22Rv1 (cell line): Measurements from ENCODE around the gene QSOX2.

Source experiments
- H3K27ac ChIP-seq: fragments of 450-650 bp; 2 replicates; pipeline ENCODE4 v1.5.1; 2017
- ZFX ChIP-seq: fragments of 450-650 bp; IDR thresholded peaks from 2 replicates; pipeline ENCODE4 v1.6.1; 2017; ENCODE audit warnings: antibody characterized with exemption, borderline replicate concordance
- TF ChIP-seq, protein P1 (sequence below): fragments of 450-650 bp; IDR thresholded peaks from 2 replicates; pipeline ENCODE4 v1.5.1; 2017; ENCODE audit warnings: mild to moderate bottlenecking

QSOX2 gene

DNA sequence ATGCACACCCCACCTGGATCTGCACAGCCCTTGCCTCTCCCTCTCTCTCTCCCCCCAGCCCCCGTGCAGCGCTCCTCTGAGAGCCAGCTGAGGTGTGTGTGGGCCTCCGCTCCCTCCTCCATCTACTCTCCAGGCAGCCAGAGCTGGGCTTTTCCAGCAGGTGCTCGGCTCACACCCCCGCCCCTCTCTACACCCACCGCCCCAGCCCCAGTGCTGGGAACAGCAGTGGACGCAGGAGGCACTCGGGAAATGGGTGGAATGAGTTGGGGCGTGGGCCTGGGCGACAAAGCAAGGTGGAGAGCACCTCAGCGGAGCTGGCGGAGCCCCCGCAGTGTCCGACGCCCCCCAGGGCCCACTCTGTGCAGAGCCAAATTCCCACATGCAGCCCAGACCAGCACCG, 27.3 kb downstream of the QSOX2 start:
- TF ChIP-seq ZFX: no peak
- TF ChIP-seq, protein P1, sequence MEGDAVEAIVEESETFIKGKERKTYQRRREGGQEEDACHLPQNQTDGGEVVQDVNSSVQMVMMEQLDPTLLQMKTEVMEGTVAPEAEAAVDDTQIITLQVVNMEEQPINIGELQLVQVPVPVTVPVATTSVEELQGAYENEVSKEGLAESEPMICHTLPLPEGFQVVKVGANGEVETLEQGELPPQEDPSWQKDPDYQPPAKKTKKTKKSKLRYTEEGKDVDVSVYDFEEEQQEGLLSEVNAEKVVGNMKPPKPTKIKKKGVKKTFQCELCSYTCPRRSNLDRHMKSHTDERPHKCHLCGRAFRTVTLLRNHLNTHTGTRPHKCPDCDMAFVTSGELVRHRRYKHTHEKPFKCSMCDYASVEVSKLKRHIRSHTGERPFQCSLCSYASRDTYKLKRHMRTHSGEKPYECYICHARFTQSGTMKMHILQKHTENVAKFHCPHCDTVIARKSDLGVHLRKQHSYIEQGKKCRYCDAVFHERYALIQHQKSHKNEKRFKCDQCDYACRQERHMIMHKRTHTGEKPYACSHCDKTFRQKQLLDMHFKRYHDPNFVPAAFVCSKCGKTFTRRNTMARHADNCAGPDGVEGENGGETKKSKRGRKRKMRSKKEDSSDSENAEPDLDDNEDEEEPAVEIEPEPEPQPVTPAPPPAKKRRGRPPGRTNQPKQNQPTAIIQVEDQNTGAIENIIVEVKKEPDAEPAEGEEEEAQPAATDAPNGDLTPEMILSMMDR: no peak
- no peak overlapping the region for H3K27ac ChIP-seq

DNA sequence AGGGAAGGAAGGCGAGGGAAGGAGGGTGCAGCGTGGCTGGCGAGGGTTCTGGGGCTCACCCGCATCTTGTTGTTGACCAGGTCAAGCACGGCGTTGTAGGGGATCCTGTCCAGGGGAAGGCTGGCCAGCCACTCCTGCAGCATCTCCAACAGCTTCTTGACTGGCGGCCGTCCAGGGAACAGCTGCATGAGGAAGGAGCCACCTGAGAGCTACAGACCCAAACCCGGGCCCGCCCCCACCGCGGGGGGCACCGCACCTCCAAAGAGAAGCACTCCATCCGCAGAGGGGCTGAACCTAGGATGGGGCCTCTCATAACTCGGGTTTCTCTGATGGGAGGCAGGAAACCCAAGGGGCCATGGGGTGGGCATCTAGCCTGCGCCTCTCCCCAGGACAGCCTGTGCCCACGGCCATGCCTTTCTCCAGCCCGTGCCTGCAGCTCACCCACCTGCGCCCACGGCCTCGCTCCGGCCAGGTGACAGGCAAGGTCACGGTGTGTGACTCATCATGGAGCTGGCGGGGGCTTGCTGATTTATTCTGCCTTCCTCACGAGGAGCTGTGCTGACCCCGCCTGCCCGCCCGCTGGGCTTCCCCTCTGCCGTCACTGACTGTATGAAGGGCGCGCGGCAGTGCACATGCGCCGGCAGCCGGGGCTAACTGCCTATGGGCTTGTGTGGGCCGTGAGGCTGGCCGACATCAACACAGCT, 28.9 kb downstream of the QSOX2 start:
- H3K27ac ChIP-seq: no peak overlapping the region
- TF ChIP-seq, protein P1: no peak
- no peak for TF ChIP-seq ZFX

DNA sequence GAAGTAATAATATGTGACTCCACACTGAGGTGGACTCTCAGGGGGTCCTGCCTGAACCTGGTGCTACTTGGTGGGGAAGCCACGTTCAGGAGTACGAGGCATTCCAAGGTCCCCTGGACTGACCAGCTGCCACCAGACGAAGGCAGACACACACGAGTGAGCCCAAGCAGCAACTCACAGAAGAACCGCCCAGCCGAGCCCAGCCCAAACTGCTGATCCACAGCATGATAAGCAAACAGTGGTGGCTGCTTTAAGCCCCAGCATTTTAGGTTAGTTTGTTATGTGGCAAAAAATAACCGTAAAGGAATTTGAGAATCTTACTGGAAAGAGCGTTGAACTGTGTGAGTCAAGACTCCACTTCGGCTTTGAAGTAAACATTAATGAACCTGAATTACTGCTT, 31.9 kb downstream of the QSOX2 start:
- no peak for TF ChIP-seq ZFX
- TF ChIP-seq, protein P1: no peak
- H3K27ac ChIP-seq: no peak overlapping the region

DNA sequence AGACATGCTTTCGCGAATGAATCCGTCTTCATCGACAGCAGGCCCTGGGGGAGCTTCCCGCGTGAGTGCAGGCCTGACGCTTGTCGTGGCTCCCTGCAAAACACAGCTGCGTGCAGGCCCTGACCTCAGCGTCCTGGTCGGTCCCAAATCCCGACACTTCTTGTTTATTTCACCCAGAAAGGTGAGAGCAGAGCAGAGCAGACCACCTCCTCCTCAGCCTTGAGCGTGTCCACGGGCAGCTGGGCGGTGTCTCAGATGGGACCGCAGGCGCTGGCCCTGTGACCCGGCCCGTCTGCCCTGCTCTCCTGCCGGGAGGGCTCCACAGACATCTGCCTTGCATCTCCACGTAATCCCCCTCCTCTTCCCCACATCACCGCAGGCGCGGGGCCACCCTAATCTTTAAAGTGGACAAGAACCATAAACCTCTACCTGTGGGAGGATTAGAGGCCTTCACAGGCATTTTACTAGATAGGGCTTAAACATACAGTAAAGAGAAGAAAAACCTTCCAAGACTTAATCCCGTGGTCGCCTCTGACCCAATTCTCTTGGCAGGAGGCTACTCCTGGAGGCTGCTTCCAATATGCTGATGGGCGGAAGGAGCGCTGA, 33.2 kb downstream of the QSOX2 start:
- TF ChIP-seq, protein P1: no peak
- TF ChIP-seq ZFX: no peak
- no peak overlapping the region for H3K27ac ChIP-seq

DNA sequence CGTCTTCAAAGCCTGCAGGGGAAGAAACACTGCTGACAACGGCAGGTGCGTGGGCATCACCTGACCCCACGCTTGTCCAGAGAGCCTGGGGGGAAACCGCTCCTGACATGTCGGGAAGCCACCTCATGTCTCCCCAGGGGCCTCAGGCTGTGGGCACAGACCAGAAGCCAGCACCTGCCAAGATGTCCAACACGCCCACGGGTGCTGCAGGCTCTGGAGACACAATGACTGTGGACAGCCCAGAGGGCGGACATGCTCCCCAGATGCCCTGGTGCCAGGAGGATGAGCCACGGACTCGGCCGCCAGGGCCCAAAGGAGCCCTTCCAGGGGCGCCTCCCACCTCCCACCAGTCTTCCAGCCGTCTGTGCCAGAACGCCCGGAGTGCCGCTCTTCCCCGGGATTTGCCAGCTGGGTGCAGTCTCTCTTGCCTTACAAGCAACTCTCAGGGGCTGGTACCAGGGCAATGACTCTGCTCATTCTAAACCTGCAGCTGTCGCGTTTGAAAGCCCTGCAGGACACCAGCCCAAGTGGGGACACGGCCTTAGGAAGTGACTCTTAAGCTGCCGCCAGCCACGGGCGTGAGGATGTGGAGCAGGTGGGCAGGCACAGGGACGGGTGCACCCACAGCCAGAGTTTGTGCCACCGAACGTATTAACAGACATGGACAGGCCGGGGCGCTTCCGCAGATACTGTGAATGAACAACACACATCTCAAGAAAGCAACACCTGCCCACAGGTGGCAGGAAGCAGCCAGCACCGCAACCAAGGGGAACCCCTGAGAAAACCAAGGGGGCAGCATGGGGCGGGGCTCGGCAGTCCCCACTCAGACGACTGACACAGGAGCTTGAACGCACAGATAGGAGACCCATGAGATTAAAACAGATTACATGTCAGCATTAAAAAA, 33.9 kb downstream of the QSOX2 start:
- no peak overlapping the region for H3K27ac ChIP-seq

DNA sequence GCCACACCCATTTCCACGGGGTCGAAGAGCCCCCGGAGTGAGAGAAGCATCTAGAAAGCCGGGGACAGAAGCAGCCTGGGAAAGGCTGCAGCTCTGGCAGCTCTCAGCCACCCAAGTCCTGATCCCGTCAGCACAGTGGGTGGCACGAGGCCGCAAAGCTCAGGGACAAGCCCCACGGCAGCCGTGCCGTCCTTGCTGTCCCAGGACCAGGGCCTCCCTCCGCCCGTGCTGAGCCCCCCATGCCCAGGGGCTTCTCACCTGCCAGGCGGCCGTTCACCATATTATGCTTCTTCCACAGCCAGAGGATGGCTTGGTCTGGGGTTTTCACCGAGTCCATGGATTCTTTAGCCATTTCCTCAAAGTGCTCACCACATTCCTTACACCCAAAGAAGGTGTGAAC, 34.6 kb downstream of the QSOX2 start:
- no peak overlapping the region for H3K27ac ChIP-seq
- no peak for TF ChIP-seq ZFX
- TF ChIP-seq, protein P1: no peak

More for the DNA sequence above, 33.9 kb downstream of the QSOX2 start:
- TF ChIP-seq, protein P1: no peak
- TF ChIP-seq ZFX: no peak
